SK-N-SH treated with all-trans-retinoic acid at 6 μM for 48 hours (cell line): ENCODE data around the gene PTCD3.

Experiments
- ATAC-seq: fragments of 200-7000 bp; cut with Tn5 transposase; 3 replicates; pipeline ENCODE4 v1.9.1; 2020; ENCODE audit warnings: mild to moderate bottlenecking, moderate library complexity
- ARNTL ChIP-seq: fragments of 450-650 bp; formaldehyde crosslinking; IDR thresholded peaks from 2 replicates; pipeline ENCODE4 v1.5.0; 2020; ENCODE audit warnings: low read depth, mild to moderate bottlenecking, moderate library complexity, borderline replicate concordance
- BACH2 ChIP-seq: fragments of 250-450 bp; sonication (Bioruptor Pico); IDR thresholded peaks from 2 replicates; pipeline ENCODE4 v1.9.0; 2021; ENCODE audit warnings: mild to moderate bottlenecking, borderline replicate concordance
- CREB5 ChIP-seq: fragments of 250-450 bp; sonication (Bioruptor Pico); IDR thresholded peaks from 2 replicates; pipeline ENCODE4 v1.5.1; 2020; ENCODE audit warnings: low read depth, mild to moderate bottlenecking, moderate library complexity
- CSDC2 ChIP-seq: fragments of 250-450 bp; sonication (Bioruptor Pico); IDR thresholded peaks from 2 replicates; pipeline ENCODE4 v1.5.0; 2020; ENCODE audit warnings: mild to moderate bottlenecking, moderate library complexity
- CSRNP3 ChIP-seq: fragments of 250-450 bp; sonication (Bioruptor Pico); IDR thresholded peaks from 2 replicates; pipeline ENCODE4 v1.5.1; 2021; ENCODE audit warnings: mild to moderate bottlenecking, moderate library complexity
- ESRRG ChIP-seq: fragments of 250-450 bp; sonication (Bioruptor Pico); IDR thresholded peaks from 2 replicates; pipeline ENCODE4 v1.6.1; 2021; ENCODE audit warnings: mild to moderate bottlenecking
- GLIS3 ChIP-seq: fragments of 250-450 bp; sonication (Bioruptor Pico); IDR thresholded peaks from 2 replicates; pipeline ENCODE4 v1.5.0; 2020; ENCODE audit warnings: mild to moderate bottlenecking, moderate library complexity
- ISL1 ChIP-seq: fragments of 250-450 bp; sonication (Bioruptor Pico); IDR thresholded peaks from 2 replicates; pipeline ENCODE4 v2.1.2; 2022; ENCODE audit warnings: mild to moderate bottlenecking, moderate library complexity
- OSR1 ChIP-seq: fragments of 250-450 bp; sonication (Bioruptor Pico); IDR thresholded peaks from 2 replicates; pipeline ENCODE4 v1.8.0; 2022; ENCODE audit warnings: moderate library complexity, mild to moderate bottlenecking, inconsistent platforms
- PATZ1 ChIP-seq: fragments of 250-450 bp; sonication (Bioruptor Pico); IDR thresholded peaks from 2 replicates; pipeline ENCODE4 v1.8.0; 2020; ENCODE audit warnings: mild to moderate bottlenecking, moderate library complexity, borderline replicate concordance
- POU6F1 ChIP-seq: fragments of 250-450 bp; sonication (Bioruptor Pico); IDR thresholded peaks from 2 replicates; pipeline ENCODE4 v1.8.0; 2021; ENCODE audit warnings: low read depth, mild to moderate bottlenecking, moderate library complexity, borderline replicate concordance
- PPARA ChIP-seq: fragments of 250-450 bp; sonication (Bioruptor Pico); IDR thresholded peaks from 2 replicates; pipeline ENCODE4 v1.5.0; 2020; ENCODE audit warnings: mild to moderate bottlenecking, borderline replicate concordance
- RARB ChIP-seq: fragments of 250-450 bp; sonication (Bioruptor Pico); IDR thresholded peaks from 2 replicates; pipeline ENCODE4 v1.8.0; 2021; ENCODE audit warnings: mild to moderate bottlenecking, moderate library complexity
- SNAI2 ChIP-seq: fragments of 250-450 bp; sonication (Bioruptor Pico); IDR thresholded peaks from 2 replicates; pipeline ENCODE4 v1.5.0; 2020; ENCODE audit warnings: mild to moderate bottlenecking, moderate library complexity
- TCF4 ChIP-seq: fragments of 250-450 bp; sonication (Bioruptor Pico); IDR thresholded peaks from 2 replicates; pipeline ENCODE4 v1.8.0; 2021; ENCODE audit warnings: mild to moderate bottlenecking, moderate library complexity, borderline replicate concordance
- TOX ChIP-seq: fragments of 250-450 bp; sonication (Bioruptor Pico); IDR thresholded peaks from 2 replicates; pipeline ENCODE4 v1.8.0; 2021; ENCODE audit warnings: mild to moderate bottlenecking, moderate library complexity, borderline replicate concordance
- TSHZ2 ChIP-seq: fragments of 250-450 bp; sonication (Bioruptor Pico); IDR thresholded peaks from 2 replicates; pipeline ENCODE4 v1.5.0; 2020; ENCODE audit warnings: mild to moderate bottlenecking, moderate library complexity
- ZC3H10 ChIP-seq: fragments of 250-450 bp; sonication (Bioruptor Pico); IDR thresholded peaks from 2 replicates; pipeline ENCODE4 v1.5.1; 2021; ENCODE audit warnings: mild to moderate bottlenecking, moderate library complexity
- ZFP3 ChIP-seq: fragments of 250-450 bp; sonication (Bioruptor Pico); IDR thresholded peaks from 2 replicates; pipeline ENCODE4 v1.5.0; 2020; ENCODE audit warnings: mild to moderate bottlenecking, moderate library complexity
- ZFP30 ChIP-seq: fragments of 450-650 bp; formaldehyde crosslinking; IDR thresholded peaks from 2 replicates; pipeline ENCODE4 v1.5.0; 2022; ENCODE audit warnings: mild to moderate bottlenecking, moderate library complexity
- ZNF565 ChIP-seq: fragments of 450-650 bp; formaldehyde crosslinking; conservative IDR thresholded peaks from 2 replicates; pipeline ENCODE4 v1.5.0; 2020; ENCODE audit warnings: low read depth, mild to moderate bottlenecking, moderate library complexity
- ZNF70 ChIP-seq: fragments of 450-650 bp; formaldehyde crosslinking; IDR thresholded peaks from 2 replicates; pipeline ENCODE4 v1.5.0; 2020; ENCODE audit warnings: mild to moderate bottlenecking, moderate library complexity
- ZNF8 ChIP-seq: fragments of 450-650 bp; formaldehyde crosslinking; IDR thresholded peaks from 2 replicates; pipeline ENCODE4 v1.5.0; 2020; ENCODE audit warnings: mild to moderate bottlenecking, moderate library complexity

The PTCD3 gene

GRCh38 chr2:86074811-86075210, 31.2 kb upstream of the PTCD3 start:
- no peak for ATAC-seq
- TF ChIP-seq ZNF565: no peak
- TF ChIP-seq ZFP30 (CRISPR knock-in tag): no peak
- no peak for TF ChIP-seq BACH2 (CRISPR knock-in tag)
- TF ChIP-seq ARNTL: no peak
- TF ChIP-seq TCF4 (CRISPR knock-in tag): no peak
- TF ChIP-seq POU6F1 (CRISPR knock-in tag): no peak
- no peak for TF ChIP-seq OSR1 (CRISPR knock-in tag)
- no peak for TF ChIP-seq TSHZ2 (CRISPR knock-in tag)
- TF ChIP-seq PPARA (CRISPR knock-in tag): no peak
- TF ChIP-seq RARB (CRISPR knock-in tag): no peak
- TF ChIP-seq SNAI2 (CRISPR knock-in tag): no peak
- no peak for TF ChIP-seq ISL1
- no peak for TF ChIP-seq GLIS3 (CRISPR knock-in tag)
- TF ChIP-seq TOX (CRISPR knock-in tag): no peak
- TF ChIP-seq ZFP3 (CRISPR knock-in tag): no peak
- TF ChIP-seq ESRRG: no peak

GRCh38 chr2:86075886-86076285, 30.1 kb upstream of the PTCD3 start:
- no peak for ATAC-seq
- TF ChIP-seq ZFP3 (CRISPR knock-in tag) (no peak), CSDC2 (CRISPR knock-in tag) (no peak), TCF4 (CRISPR knock-in tag) (no peak), ZNF8 (CRISPR knock-in tag) (no peak), ZNF565 (no peak), ZFP30 (CRISPR knock-in tag) (no peak)
- TF ChIP-seq, all 23 proteins: peak for 0

- TF ChIP-seq PATZ1 (CRISPR knock-in tag) (no peak), ESRRG (no peak), CSRNP3 (CRISPR knock-in tag) (no peak), ZNF70 (CRISPR knock-in tag) (no peak), ZFP3 (CRISPR knock-in tag) (no peak), SNAI2 (CRISPR knock-in tag) (no peak), ARNTL (no peak), TCF4 (CRISPR knock-in tag) (no peak), CREB5 (no peak), POU6F1 (CRISPR knock-in tag) (no peak), ZC3H10 (CRISPR knock-in tag) (no peak), PPARA (CRISPR knock-in tag) (no peak), GLIS3 (CRISPR knock-in tag) (no peak), ISL1 (no peak)
- ATAC-seq: peak; percentile 87
Measured at GRCh38 chr2:86078774-86079545, 27.1 kb upstream of the PTCD3 start.
